GM21717 (cell line): ENCODE data around the gene ASF1B.

Experiments used
- ATAC-seq: cut with Tn5 transposase; IDR thresholded peaks from one replicate; pipeline ENCODE4 v1.9.1; 2021; ENCODE audit warnings: mild to moderate bottlenecking, moderate library complexity; ENCODE audit not compliant: unreplicated experiment

Gene ASF1B

GRCh38 chr19:14138576-14139265 lies 2.3 kb upstream of the ASF1B start:
- no peak for ATAC-seq

GRCh38 chr19:14135985-14136508 lies 342 bp downstream of the ASF1B start:
- ATAC-seq, result no peak

GRCh38 chr19:14135355-14135754 lies 1.0 kb downstream of the ASF1B start:
- no peak for ATAC-seq

DNA sequence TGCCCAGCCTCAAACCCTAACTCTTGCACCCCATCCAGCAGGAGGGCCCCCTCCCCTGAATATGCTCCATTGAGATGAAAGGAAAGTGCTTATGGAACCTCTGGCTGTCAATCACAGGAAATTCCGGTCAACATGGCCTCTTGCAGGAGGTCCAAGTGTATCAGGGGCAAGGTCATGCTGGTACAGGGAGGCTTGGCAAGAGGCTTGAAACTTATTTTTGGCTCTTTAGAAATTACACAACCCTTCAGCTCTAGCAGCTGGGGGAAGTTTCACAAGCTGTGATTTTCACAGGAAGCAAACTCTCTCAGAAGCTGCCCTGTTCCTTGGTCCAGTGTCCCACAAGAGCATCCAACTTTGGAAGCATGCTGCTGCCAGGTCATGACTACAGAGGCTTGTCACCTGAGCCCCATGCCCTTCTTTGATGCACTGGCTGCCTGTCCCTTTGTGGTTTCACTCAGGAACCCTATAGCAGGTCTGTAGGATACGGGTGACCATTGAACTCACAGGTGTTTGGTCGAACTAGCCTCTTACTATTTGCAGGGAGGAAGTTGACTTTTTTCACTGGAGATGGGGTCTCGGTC lies 8.4 kb downstream of the ASF1B start:
- no peak for ATAC-seq

DNA sequence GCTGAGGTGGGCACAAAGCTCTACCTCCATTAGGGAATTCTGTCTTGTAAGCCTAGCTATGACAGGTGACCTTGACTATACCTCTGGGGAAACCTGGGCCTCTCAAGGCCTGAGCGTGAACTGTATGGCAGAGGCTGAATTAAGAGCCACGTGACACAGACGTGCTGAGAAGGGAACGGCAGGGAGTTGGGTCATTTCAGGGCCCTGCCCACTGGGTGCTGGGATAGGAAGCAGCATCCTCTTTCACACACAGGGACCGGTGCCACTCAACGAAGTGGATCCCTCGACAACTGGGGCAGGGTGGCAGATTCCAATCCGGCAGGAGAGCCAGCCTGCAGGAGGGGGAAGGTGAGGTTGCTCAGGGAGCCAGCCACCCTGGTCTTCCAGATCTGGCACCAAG lies 9.2 kb downstream of the ASF1B start:
- no peak for ATAC-seq

DNA sequence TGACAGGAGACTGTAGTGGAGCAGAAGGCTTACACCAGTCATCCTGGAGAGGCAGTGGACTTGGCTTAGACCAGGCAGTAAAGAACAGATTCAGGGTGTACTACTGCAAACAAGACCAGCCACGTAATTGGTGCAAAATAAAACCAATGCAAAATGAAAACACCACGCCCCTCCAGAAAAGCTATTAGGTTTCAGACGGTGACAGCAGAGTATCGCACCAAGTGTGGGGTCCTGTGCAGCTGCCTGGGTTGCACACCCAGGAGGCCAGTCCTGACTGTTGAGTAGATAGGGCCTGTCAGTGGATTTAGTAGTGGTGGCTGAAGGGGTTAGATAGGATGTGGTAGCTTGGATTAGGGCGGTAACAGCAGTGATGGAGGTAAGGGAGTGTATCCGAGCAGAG lies 13.5 kb downstream of the ASF1B start:
- no peak for ATAC-seq

- no peak for ATAC-seq
Measured at GRCh38 chr19:14120497-14120780, 15.9 kb downstream of the ASF1B start.

- no peak for ATAC-seq
Measured at GRCh38 chr19:14119644-14120496, 16.5 kb downstream of the ASF1B start.

DNA sequence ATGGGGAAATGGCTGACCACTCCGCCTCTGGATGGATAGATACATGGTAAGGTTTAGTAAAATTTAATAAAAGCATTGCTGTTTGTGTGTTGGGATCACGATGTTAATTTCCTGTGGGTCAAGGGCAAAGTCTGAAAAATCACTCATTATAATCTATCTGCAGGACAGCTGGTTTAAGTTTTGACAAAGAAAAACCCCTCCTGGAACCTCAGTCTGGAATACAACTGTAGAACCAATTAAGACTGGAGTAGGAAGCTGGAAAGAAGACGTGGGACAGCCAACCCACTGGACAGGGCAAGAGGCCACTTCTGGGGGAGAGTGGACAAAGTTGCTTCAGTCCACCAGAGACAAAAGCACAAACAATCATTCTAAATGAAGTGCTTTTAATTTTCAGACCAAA lies 17.2 kb downstream of the ASF1B start:
- ATAC-seq, result no peak

GRCh38 chr19:14118165-14119051 lies 18.0 kb downstream of the ASF1B start:
- ATAC-seq, result peak; percentile 1

DNA sequence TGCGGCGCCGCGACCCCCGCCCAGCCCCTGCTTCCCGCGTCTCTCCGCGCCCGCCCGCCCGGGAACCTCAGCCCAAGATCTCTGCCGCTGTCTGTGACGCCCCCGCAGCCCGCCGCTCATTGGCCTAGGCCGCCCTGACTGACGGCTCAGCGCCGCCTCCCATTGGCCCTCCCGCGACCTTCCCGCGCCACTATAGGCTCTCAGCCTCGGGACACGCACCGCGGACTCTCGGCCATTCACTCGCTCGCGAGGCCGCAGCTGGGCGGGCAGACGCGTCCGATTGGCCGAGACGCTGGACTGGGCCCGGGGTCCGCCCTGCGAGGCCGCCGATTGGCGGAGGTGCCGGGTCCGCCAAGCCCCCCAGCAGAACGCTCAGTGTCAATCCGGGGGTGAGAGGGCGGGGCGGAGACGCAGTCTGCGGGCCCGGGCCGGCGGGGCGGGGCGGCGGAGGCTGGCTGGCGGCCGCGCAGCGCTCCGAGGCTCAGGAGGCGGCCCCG lies 18.7 kb downstream of the ASF1B start, which contains the start of gene PRKACA:
Gene PRKACA (minus strand): TSS at position 95 of the 497 bp plus-strand sequence. CDS start 215 bp downstream, outside the sequence.
- peak; percentile 80 for ATAC-seq

- peak; percentile 2 for ATAC-seq
Measured at GRCh38 chr19:14116918-14117578, 19.3 kb downstream of the ASF1B start.

- no peak for ATAC-seq
Measured at GRCh38 chr19:14116525-14116917, 19.9 kb downstream of the ASF1B start.

GRCh38 chr19:14115756-14116155 lies 20.6 kb downstream of the ASF1B start:
- no peak for ATAC-seq

DNA sequence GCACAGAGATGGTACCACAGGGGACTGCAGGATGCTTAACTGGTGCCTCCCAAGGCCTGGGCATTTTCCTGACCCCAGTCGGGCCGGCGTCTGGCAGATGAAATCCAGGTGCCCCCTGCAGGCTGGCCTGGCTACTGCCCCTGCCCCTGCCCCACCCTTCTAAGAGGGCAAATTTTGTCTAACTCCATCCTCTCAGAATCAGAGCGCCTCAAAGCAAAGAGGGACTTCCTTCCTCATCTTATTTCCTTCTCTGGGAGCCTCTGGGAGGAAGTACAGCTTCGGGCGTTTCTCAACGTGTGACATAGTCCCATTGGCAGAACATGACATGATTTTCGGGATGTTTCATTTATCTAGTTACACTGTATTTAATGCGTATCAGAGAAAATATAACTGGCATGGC lies 21.5 kb downstream of the ASF1B start:
- no peak for ATAC-seq

- ATAC-seq, result no peak
Measured at GRCh38 chr19:14114439-14114838, 21.9 kb downstream of the ASF1B start.

DNA sequence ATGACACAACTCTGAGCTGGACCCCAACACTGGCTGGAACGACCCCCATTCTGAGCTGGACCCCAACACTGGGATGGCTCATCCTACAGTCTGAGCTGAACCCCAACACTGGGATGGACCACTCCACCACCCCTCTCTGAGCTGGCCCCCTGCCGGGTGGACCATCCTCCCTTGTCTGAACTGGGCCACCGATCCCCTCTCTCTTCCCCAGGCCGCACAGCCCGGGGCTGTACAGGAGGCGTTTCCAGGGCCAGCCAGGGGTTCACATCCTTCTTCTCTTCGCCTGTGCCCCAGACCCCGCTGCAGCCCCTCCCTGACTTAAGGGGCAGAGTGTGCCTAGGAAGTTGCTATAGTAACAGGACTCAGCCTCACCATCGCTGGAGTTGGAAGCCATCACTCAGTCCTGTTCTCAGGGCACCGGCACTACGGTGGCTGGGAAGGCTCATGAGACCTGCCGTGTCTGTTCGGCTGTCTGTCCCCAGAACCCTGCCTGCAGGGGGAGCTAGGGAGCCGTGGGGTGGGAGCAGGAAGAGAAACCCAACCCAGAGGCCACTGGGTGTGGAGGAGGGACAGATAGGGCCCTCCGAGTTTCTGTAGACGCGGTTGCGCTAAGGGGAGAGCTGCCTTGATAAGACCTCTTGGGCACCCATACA lies 22.5 kb downstream of the ASF1B start:
- no peak for ATAC-seq

- no peak for ATAC-seq
Measured at GRCh38 chr19:14112809-14113385, 23.5 kb downstream of the ASF1B start.
